ACC112 (cell line): ENCODE measurements around the gene BCL11A.

ENCODE experiments used
- H2AFZ ChIP-seq: fragments of 200-600 bp; sonication (generic); one replicate; pipeline ENCODE4 v1.6.0; 2017; ENCODE audit warnings: antibody characterized with exemption, low read length; ENCODE audit not compliant: unreplicated experiment
- H3K27ac ChIP-seq: fragments of 200-600 bp; sonication (generic); 2 replicates; pipeline ENCODE4 v1.5.1; 2014; ENCODE audit warnings: low read depth, mild to moderate bottlenecking, antibody characterized with exemption, low read length, moderate library complexity
- H3K27me3 ChIP-seq: fragments of 200-600 bp; sonication (generic); 2 replicates; pipeline ENCODE4 v1.6.1; 2014; ENCODE audit warnings: mild to moderate bottlenecking, antibody characterized with exemption, low read length, moderate library complexity, mixed read lengths; ENCODE audit not compliant: insufficient read depth
- H3K36me3 ChIP-seq: fragments of 200-600 bp; sonication (generic); 2 replicates; pipeline ENCODE4 v1.6.1; 2016; ENCODE audit warnings: mild to moderate bottlenecking, antibody characterized with exemption, low read length, moderate library complexity, mixed read lengths; ENCODE audit not compliant: insufficient read depth
- H3K4me1 ChIP-seq: fragments of 200-600 bp; sonication (generic); one replicate; pipeline ENCODE4 v1.6.1; 2016; ENCODE audit warnings: low read length, mixed read lengths; ENCODE audit not compliant: insufficient read depth, unreplicated experiment, control insufficient read depth
- H3K4me3 ChIP-seq: fragments of 200-600 bp; sonication (generic); 2 replicates; pipeline ENCODE4 v1.5.1; 2014; ENCODE audit warnings: mild to moderate bottlenecking, low read depth, low read length
- H3K79me2 ChIP-seq: fragments of 200-600 bp; sonication (generic); one replicate; pipeline ENCODE4 v1.6.0; 2016; ENCODE audit warnings: low read length; ENCODE audit not compliant: control insufficient read depth, unreplicated experiment, insufficient read depth

BCL11A gene

DNA sequence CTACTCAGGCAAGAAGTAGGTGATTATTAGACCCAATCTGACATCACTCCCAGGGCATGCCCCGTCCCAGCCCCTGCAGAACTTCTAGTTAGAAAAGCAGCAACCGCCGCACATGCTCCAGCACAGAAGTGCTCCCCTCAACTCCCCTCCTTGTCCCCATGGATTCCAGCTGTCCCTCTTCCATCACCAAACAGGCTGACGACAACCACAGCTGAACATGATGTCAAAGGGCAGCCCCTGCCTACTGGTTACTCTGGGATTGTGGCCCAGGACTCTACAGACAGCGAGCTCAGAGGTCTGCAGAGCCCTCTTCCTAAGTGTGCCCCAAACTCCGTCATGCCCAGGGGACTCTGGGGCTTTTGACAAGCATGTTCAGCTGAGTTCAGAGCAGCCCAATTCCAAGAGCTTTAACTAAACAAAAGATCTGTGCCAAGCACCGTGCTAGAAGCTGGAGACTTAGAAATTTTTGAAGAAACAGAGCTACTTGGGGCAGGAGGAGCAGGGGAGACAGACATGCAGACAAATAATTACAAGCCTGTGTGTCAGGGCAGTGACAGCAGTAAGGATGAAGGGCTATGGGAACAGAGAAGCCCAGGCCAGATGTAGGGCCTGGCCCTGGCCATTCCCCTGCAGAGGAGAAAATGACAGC, 148.1 kb downstream of the BCL11A start:
- Histone ChIP-seq H3K27ac (no peak overlapping the region), H3K79me2 (no peaks in the 10 kb centered on the region), H3K36me3 (no peaks in the 10 kb centered on the region), H2AFZ (no peak overlapping the region), H3K4me1 (no peaks in the 10 kb centered on the region), H3K4me3 (no peak overlapping the region), H3K27me3 (no peaks in the 10 kb centered on the region)
